Inferior parietal cortex (tissue), 1 donor: ENCODE results near the gene CEP170B.
"Not testable (repeated sequence)": the region's sequence is repeated elsewhere in the genome, so short reads cannot be mapped to it uniquely, and the experiment has no call there.

Experiments used
- DNase-seq: peaks from one replicate; pipeline ENCODE4 v3.0.0-alpha.2; 2016; ENCODE audit errors: extremely low spot score

CEP170B gene

GRCh38 chr14:104944016-104944308 lies 78.9 kb downstream of the CEP170B start:
- DNase-seq = not testable (repeated sequence)

GRCh38 chr14:104944436-104945205 lies 79.6 kb downstream of the CEP170B start:
- not testable (repeated sequence) for DNase-seq

GRCh38 chr14:104945266-104945665 lies 80.2 kb downstream of the CEP170B start:
- not testable (repeated sequence) for DNase-seq
